Hematopoietic multipotent progenitor cell treated with erythropoietin and hydrocortisone succinate and interleukin-3 and kit ligand, for 8 days (in vitro differentiated cells): ENCODE data around the gene BDNF.
"Not testable (repeated sequence)": the region's sequence is repeated elsewhere in the genome, so short reads cannot be mapped to it uniquely, and the experiment has no call there.

Experiments
- DNase-seq: peaks from one replicate; pipeline ENCODE4 v3.0.0-alpha.2; 2015

The BDNF gene

GRCh38 chr11:27665508-27666101 is 34.6 kb downstream of the BDNF start:
- DNase-seq = not testable (repeated sequence)

- DNase-seq = no peak
Measured at GRCh38 chr11:27663326-27663725, 36.9 kb downstream of the BDNF start.

- no peak for DNase-seq
Measured at GRCh38 chr11:27660171-27660570, 40.1 kb downstream of the BDNF start.

- no peak for DNase-seq
Measured at GRCh38 chr11:27658535-27659236, 41.6 kb downstream of the BDNF start.

GRCh38 chr11:27656806-27657483 is 43.3 kb downstream of the BDNF start:
- DNase-seq = no peak

- no peak for DNase-seq
Measured at GRCh38 chr11:27656320-27656719, 43.9 kb downstream of the BDNF start.

GRCh38 chr11:27653990-27654758 is 46.1 kb downstream of the BDNF start:
- no peak for DNase-seq

- DNase-seq = no peak
Measured at GRCh38 chr11:27651711-27652110, 48.5 kb downstream of the BDNF start.

GRCh38 chr11:27650988-27651387 is 49.3 kb downstream of the BDNF start:
- no peak for DNase-seq

GRCh38 chr11:27649800-27650199 is 50.5 kb downstream of the BDNF start:
- DNase-seq = no peak

- DNase-seq = no peak
Measured at GRCh38 chr11:27648840-27649239, 51.4 kb downstream of the BDNF start.

- DNase-seq = no peak
Measured at GRCh38 chr11:27646051-27646818, 54.0 kb downstream of the BDNF start.

- DNase-seq = no peak
Measured at GRCh38 chr11:27642954-27643353, 57.3 kb downstream of the BDNF start.

- no peak for DNase-seq
Measured at GRCh38 chr11:27640954-27641353, 59.3 kb downstream of the BDNF start.

GRCh38 chr11:27635567-27636037 is 64.7 kb downstream of the BDNF start:
- DNase-seq = no peak

- DNase-seq = not testable (repeated sequence)
Measured at GRCh38 chr11:27634776-27635175, 65.5 kb downstream of the BDNF start.

GRCh38 chr11:27634282-27634681 is 66.0 kb downstream of the BDNF start:
- not testable (repeated sequence) for DNase-seq

- not testable (repeated sequence) for DNase-seq
Measured at GRCh38 chr11:27629023-27629422, 71.2 kb downstream of the BDNF start.

- DNase-seq = no peak
Measured at GRCh38 chr11:27627979-27628378, 72.3 kb downstream of the BDNF start.

- no peak for DNase-seq
Measured at GRCh38 chr11:27626938-27627586, 73.2 kb downstream of the BDNF start.

GRCh38 chr11:27626269-27626937 is 73.9 kb downstream of the BDNF start:
- no peak for DNase-seq
